LNCAP (cell line): ENCODE data around the gene DEGS1.

ENCODE experiments used
- CTCF ChIP-seq: fragments of 450-650 bp; IDR thresholded peaks from 2 replicates; pipeline ENCODE4 v1.5.1; 2017; ENCODE audit warnings: mild to moderate bottlenecking

The DEGS1 gene

GRCh38 chr1:224219612-224220059, 36.6 kb downstream of the DEGS1 start:
- no peak for TF ChIP-seq CTCF

- TF ChIP-seq CTCF, result no peak
These were observed 41.0 kb downstream of the DEGS1 start for GRCh38 chr1:224223819-224224714.

GRCh38 chr1:224226849-224227502, 43.9 kb downstream of the DEGS1 start:
- TF ChIP-seq CTCF, result no peak

- TF ChIP-seq CTCF, result no peak
These were observed 51.0 kb downstream of the DEGS1 start for GRCh38 chr1:224234017-224234416.

- no peak for TF ChIP-seq CTCF
These were observed 52.9 kb downstream of the DEGS1 start for GRCh38 chr1:224235813-224236493.

- TF ChIP-seq CTCF, result no peak
These were observed 54.3 kb downstream of the DEGS1 start for GRCh38 chr1:224237119-224237881.

GRCh38 chr1:224238212-224238611, 55.2 kb downstream of the DEGS1 start:
- no peak for TF ChIP-seq CTCF
